ENCODE measurements around the gene HSD11B2.

HSD11B2 gene

DNA sequence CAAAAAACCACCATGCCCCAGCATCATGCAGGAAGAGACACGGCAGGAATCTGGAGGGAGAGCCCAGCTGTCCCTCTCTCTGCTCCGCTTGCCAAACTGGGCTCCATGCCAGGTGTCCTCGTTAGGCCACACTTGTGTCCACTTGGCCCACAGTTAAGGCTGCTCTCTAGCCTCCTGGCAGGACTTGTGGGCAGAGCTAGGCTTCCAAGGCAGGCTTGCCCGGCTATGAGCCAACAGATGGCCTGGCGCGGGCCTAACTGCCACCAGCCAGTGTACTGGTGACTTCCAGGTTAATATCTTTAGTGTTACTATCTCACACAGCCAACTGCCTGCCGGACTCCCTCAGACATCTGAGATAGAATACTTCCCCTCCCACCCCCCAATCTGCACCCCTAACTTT lies 39.4 kb downstream of the HSD11B2 start:
- no peak overlapping the region; the same call in 1 of the 2 replicates for H3K9ac ChIP-seq
- H3K36me3 ChIP-seq, result peaks cover 17% of the 10 kb centered on the region

DNA sequence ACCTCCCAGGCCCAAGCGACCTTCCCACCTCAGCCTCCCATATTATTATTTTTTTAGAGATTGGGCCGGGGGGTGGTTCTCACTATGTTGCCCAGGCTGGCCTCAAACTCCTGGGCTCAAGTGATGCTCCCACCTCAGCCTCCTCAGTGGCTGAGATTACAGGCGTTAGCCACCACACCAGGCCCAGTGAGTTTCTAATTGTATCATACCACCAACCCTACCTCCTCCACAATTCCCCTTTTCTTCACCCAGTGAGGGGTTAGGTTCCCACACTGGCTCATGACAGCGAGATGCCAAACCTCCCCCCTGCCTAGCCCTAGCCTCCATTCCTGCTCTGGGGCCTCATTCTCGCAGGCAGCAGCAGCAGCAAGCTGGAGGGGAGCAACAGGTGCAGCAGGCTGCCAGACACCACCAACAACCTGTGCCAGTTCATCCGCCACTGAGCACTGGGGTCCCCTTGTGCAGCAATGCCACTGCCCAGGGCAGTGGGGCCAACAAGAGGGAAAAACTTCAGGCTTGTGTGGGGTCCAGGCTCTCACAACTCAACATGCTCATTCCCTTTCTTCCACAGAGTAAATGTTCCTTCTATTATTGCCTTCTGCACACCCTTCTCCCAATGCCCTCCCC lies 41.0 kb downstream of the HSD11B2 start:
- Histone ChIP-seq H3K27me3 (no peaks in the 10 kb centered on the region), H3K9me3 (no peaks in the 10 kb centered on the region), H4K20me1 (peaks cover 100% of the 10 kb centered on the region), H3K9ac (no peak overlapping the region), H3K4me1 (peaks cover 27% of the 10 kb centered on the region), H3K4me3 (no peak overlapping the region), H3K4me2 (no peak overlapping the region), H3K27ac (no peak overlapping the region), H3K36me3 (peaks cover 22% of the 10 kb centered on the region)
- no peak for TF ChIP-seq Cebpa-rat (IDR thresholded peaks at IDR 0.05)

More for the DNA sequence above, 39.4 kb downstream of the HSD11B2 start:
- H3K4me3 ChIP-seq, result no peak overlapping the region
- peaks cover 42% of the 10 kb centered on the region for H3K4me1 ChIP-seq
- H4K20me1 ChIP-seq, result peaks cover 100% of the 10 kb centered on the region
- H3K27ac ChIP-seq, result no peak overlapping the region
- H3K9me3 ChIP-seq, result no peaks in the 10 kb centered on the region
- H3K27me3 ChIP-seq, result no peaks in the 10 kb centered on the region
- no peak overlapping the region for H3K4me2 ChIP-seq
- TF ChIP-seq Cebpa-rat (IDR thresholded peaks at IDR 0.05), result no peak

DNA sequence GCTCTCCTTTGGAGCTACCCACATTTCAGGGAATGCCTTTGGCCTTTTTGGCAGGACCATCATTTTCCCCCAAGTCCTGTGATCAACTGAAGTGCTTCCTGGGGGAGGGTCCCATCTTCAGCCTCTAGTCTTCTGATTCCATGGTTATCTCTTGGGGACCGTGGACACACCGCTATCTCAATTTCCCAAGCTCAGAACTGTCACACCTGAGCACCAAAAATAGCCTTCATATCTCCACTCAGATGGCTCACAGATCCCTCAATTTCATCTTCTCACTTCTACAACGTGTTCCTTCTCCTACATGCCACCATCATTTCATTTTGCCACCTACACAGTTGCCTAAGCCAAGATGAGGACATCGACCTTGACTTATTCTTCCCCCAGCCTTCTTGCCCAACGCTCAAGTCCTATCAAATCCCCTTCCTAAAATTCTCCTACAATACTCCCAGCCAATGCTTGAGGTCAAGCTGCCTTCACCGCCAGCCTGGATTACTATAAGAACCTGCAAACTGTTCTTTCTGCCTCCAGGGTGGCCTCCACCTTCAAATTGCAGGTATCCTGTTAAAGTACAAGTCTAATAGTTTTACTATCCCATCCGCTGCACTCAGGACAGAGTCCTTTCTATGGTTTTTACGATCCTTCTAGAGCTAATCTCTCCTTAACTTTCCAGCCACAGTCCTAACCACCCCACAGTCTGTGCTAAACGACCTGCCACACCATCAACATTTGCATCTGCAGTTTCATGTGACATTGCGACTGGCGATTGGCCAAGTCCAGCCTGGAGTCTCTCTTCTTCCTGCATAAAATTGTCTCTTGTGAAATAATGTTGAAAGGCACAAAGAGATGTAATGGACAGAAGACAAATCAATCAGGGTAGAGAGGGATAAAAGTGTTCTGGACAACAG lies 43.9 kb downstream of the HSD11B2 start:
- H3K36me3 ChIP-seq, result peaks cover 31% of the 10 kb centered on the region
- H3K27ac ChIP-seq, result no peak overlapping the region
- H3K9me3 ChIP-seq, result no peaks in the 10 kb centered on the region
- H3K4me3 ChIP-seq, result no peak overlapping the region
- peaks cover 94% of the 10 kb centered on the region for H4K20me1 ChIP-seq
- no peak for TF ChIP-seq Cebpa-rat (IDR thresholded peaks at IDR 0.05)
- no peak overlapping the region for H3K9ac ChIP-seq
- no peak overlapping the region for H3K4me2 ChIP-seq
- no peaks in the 10 kb centered on the region for H3K27me3 ChIP-seq
- peaks cover 12% of the 10 kb centered on the region for H3K4me1 ChIP-seq

DNA sequence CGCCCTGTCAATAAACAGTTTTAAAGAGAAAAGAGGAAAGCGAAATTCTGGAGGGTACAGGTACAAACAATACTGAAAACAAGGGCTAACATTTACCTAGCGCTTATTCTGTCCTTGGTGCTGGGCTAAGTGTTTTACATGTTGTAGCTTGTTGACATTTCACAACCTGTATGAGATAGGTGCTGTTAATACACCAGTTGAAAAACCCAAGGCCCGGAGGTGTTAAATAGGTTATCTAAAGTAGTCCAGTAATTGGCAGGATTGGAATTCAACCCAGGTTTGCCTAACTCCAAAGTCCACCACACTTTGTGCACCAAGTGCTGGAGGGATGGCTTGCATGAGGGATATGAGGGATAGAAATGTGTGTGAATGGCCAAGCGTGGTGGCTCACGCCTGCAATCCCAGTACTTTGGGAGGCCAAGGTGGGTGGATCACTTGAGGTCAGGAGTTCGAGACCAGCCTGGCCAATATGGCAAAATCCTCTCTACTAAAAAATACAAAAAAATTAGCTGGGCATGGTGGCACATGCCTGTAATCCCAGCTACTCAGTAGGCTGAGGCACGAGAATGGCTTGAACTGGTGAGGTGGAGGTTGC lies 47.1 kb downstream of the HSD11B2 start:
- Histone ChIP-seq H3K4me3 (no peak overlapping the region), H3K27ac (no peak overlapping the region), H3K9me3 (no peaks in the 10 kb centered on the region), H3K9ac (no peak overlapping the region), H3K4me2 (no peak overlapping the region), H3K4me1 (peaks cover 33% of the 10 kb centered on the region), H4K20me1 (peaks cover 62% of the 10 kb centered on the region), H3K27me3 (no peaks in the 10 kb centered on the region), H3K36me3 (peaks cover 31% of the 10 kb centered on the region)
- TF ChIP-seq Cebpa-rat (IDR thresholded peaks at IDR 0.05), result no peak

DNA sequence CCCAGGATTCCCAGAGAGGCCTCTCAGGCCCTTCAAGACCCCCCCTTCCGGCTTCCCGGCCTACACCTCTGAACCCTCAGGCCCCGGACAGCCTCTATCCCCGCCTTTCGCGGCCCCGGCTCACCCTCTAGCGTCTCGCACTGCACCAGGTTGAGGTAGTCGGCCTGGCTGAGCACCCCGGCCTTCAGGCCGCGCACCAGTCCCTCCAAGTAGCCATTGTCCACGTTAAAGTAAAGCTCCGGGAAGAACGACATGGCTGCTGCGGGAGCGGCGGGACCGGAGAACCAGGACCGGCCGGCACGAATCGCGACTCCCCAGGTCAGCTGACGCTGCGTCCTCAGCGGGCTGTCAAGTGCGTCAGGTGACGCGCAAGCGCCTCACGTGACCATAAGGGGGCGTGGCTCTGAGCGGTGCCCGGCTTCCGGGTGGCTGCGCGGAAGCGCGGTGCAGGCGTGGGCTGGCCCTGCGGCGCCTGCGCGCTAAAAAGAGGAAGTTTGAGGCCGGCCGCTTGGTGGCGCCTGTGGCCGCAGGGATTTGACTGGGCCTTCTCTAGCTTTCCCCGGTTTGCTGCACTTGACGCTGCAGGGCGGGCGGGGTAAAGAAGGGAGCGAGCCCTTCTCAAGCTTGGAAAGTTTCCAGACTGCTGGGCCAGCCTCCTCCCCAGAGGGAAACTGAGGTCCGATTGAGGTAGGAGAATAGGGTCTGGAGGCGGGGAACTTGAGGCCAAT lies 50.1 kb downstream of the HSD11B2 start, which contains the start of gene ATP6V0D1:
TSS of gene ATP6V0D1 (minus strand) at position 325 of the 728 bp plus-strand sequence. CDS start at position 254, 71 bp downstream.
- H3K4me2 ChIP-seq, result peak within 1 kb of the TSS; percentile 98
- peak within 1 kb of the TSS; percentile 90 for H3K27ac ChIP-seq
- peak within 1 kb of the TSS; percentile 93 for H3K4me3 ChIP-seq
- peaks cover 33% of the 10 kb centered on the region for H4K20me1 ChIP-seq
- H3K9me3 ChIP-seq, result no peaks in the 10 kb centered on the region
- peaks cover 13% of the 10 kb centered on the region; the same call in 1 of the 2 replicates for H3K36me3 ChIP-seq
- no peaks in the 10 kb centered on the region for H3K27me3 ChIP-seq
- H3K4me1 ChIP-seq, result peaks cover 63% of the 10 kb centered on the region
- H3K9ac ChIP-seq, result peak within 1 kb of the TSS; percentile 91
- TF ChIP-seq Cebpa-rat (IDR thresholded peaks at IDR 0.05), result no peak

DNA sequence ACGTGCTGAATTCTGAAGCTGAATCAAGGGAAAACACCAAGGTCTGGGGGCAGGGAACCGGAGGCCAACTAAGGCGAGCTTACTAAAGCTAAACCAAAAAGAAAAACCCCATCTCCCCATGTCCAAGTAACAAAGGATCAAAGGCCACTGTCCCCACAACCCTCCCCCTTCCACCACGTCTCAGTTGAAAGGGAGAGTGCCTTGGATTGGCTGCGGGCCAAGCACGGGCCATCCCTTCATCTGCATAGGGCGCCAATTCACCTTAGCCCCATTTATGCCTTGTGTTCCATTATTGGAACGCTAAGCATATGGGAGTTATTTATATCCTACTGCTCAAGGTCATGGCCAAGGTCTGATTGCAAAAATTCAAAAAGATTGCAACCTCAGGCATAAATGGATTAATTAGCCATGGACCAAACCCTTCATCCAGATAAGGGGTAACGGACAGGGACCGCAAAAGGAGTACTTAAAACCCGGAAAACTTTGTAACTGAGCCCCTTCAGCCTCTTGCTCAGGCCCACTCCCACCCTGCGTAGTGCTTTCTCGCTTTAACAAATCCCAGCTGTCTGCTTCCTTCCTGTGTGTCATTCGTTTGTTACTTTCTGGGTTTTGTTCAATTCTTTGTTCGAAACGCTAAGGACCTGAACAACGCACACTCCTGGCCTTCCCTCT lies 50.8 kb downstream of the HSD11B2 start:
- Histone ChIP-seq H3K4me2 (peak overlapping the region; percentile 94), H3K27ac (peak overlapping the region; percentile 90)
- no peak for TF ChIP-seq Cebpa-rat (IDR thresholded peaks at IDR 0.05)

DNA sequence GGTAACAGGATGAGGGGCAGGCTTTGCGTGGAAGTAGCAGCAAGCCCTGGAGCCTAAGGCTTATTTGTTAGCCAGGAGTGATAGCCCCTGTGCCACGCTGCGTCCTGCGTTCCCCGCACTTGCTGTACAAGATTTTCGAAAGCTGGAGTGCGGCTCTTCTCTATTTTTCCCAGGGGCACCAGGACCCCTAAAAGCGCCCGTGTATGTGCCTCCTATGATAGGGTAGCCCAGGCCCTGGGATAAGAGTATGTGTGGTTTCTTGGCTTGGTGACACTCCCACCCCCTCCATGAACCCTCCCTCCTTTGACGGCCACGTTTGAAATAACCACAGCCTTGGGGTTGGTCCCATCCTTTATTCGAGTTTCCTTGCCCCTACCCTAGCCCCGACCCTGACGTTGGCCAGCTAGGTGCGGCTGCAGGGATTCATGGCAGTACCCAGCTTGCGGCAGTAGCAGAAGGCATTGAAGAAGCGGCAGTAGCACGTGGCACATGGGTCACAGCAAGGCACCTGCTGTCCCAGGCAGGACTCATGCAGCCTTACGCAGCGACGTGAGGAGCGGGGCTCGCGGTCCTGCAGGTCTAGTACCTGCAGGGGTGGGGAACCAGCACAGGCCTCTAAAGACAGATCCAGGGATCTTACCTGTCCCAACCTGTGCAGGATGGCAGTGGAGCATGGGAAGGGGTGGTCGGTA lies 51.5 kb downstream of the HSD11B2 start:
- no peaks in the 10 kb centered on the region for H3K27me3 ChIP-seq
- no peaks in the 10 kb centered on the region for H3K9me3 ChIP-seq
- H3K9ac ChIP-seq, result peak overlapping the region; percentile 85
- TF ChIP-seq Cebpa-rat (IDR thresholded peaks at IDR 0.05), result no peak
- H3K27ac ChIP-seq, result peak overlapping the region; percentile 90
- peaks cover 77% of the 10 kb centered on the region for H3K4me1 ChIP-seq
- peak overlapping the region; percentile 94 for H3K4me2 ChIP-seq
- peak overlapping the region; percentile 93 for H3K4me3 ChIP-seq
- H3K36me3 ChIP-seq, result peaks cover 13% of the 10 kb centered on the region; the same call in 1 of the 2 replicates
- H4K20me1 ChIP-seq, result peaks cover 22% of the 10 kb centered on the region

More for the DNA sequence above, 50.8 kb downstream of the HSD11B2 start:
- Histone ChIP-seq H3K4me1 (peaks cover 70% of the 10 kb centered on the region), H4K20me1 (peaks cover 26% of the 10 kb centered on the region), H3K9me3 (no peaks in the 10 kb centered on the region), H3K4me3 (peak overlapping the region; percentile 93), H3K9ac (peak overlapping the region; percentile 85), H3K36me3 (peaks cover 13% of the 10 kb centered on the region; the same call in 1 of the 2 replicates), H3K27me3 (no peaks in the 10 kb centered on the region)

- no peaks in the 10 kb centered on the region for H3K27me3 ChIP-seq
- H4K20me1 ChIP-seq, result peaks cover 14% of the 10 kb centered on the region
- peak within 1 kb of the TSS; percentile 94 for H3K4me2 ChIP-seq
- peak within 1 kb of the TSS; percentile 93 for H3K4me3 ChIP-seq
- H3K36me3 ChIP-seq, result peaks cover 6% of the 10 kb centered on the region; the same call in 1 of the 2 replicates
- no peaks in the 10 kb centered on the region for H3K9me3 ChIP-seq
- TF ChIP-seq Cebpa-rat (IDR thresholded peaks at IDR 0.05), result no peak
- peak within 1 kb of the TSS; percentile 85 for H3K9ac ChIP-seq
- peaks cover 84% of the 10 kb centered on the region for H3K4me1 ChIP-seq
- H3K27ac ChIP-seq, result peak within 1 kb of the TSS; percentile 90
Measured at GRCh38 chr16:67483150-67483549, 52.2 kb downstream of the HSD11B2 start, which contains the start of gene AGRP. AGRP (minus strand) TSS chr16:67483547; CDS start chr16:67483398, 149 bp downstream.

Data from BLaER1 (cell line).